IPS-15b (cell line): ENCODE data around the gene DAND5.

Experiments
- H3K27me3 ChIP-seq: one replicate; pipeline ENCODE4 v1.6.1; 2013; ENCODE audit warnings: low read length; ENCODE audit not compliant: control insufficient read depth, insufficient read depth
- H3K36me3 ChIP-seq: one replicate; pipeline ENCODE4 v1.6.1; 2013; ENCODE audit warnings: low read length; ENCODE audit not compliant: control insufficient read depth, insufficient read depth
- H3K4me1 ChIP-seq: one replicate; pipeline ENCODE4 v1.6.1; 2013; ENCODE audit warnings: mild to moderate bottlenecking, low read length; ENCODE audit not compliant: control insufficient read depth, insufficient read depth
- H3K4me3 ChIP-seq: one replicate; pipeline ENCODE4 v1.5.1; 2013; ENCODE audit warnings: low read depth, low read length
- H3K9ac ChIP-seq: one replicate; pipeline ENCODE4 v1.6.1; 2013; ENCODE audit warnings: low read depth, mild to moderate bottlenecking, low read length
- H3K9me3 ChIP-seq: one replicate; pipeline ENCODE4 v1.6.1; 2013; ENCODE audit warnings: mild to moderate bottlenecking, low read length; ENCODE audit not compliant: control insufficient read depth, insufficient read depth

DAND5 gene, protein sequence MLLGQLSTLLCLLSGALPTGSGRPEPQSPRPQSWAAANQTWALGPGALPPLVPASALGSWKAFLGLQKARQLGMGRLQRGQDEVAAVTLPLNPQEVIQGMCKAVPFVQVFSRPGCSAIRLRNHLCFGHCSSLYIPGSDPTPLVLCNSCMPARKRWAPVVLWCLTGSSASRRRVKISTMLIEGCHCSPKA

DNA sequence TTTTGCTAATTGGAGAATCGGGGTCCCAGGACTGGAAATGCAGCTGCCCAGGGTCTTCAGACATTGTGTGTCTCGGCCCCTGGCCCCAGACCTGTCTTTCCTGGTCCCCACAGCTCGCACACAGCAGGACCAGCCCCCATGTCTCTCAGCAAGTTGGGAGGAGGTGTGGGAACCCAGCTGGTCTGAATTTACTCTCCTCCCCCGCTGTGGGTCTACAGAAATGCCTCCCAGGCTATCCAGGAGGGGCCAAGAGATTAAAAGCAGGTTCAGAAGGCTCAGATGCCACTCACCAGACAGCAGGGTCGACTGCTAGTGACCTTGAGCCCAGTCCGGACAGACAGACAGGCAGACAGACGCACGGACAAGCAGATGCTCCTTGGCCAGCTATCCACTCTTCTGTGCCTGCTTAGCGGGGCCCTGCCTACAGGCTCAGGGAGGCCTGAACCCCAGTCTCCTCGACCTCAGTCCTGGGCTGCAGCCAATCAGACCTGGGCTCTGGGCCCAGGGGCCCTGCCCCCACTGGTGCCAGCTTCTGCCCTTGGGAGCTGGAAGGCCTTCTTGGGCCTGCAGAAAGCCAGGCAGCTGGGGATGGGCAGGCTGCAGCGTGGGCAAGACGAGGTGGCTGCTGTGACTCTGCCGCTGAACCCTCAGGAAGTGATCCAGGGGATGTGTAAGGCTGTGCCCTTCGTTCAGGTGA, at the start of gene DAND5:
Gene DAND5 (plus strand): TSS at position 285 of the 697 bp plus-strand sequence. CDS start 85 bp downstream, at position 370.
- no peaks in the 10 kb centered on the region for H3K4me1 ChIP-seq
- H3K9ac ChIP-seq = no peak within 1 kb of the TSS
- H3K9me3 ChIP-seq = no peaks in the 10 kb centered on the region
- no peaks in the 10 kb centered on the region for H3K36me3 ChIP-seq
- no peak within 1 kb of the TSS for H3K4me3 ChIP-seq
- no peaks in the 10 kb centered on the region for H3K27me3 ChIP-seq

DNA sequence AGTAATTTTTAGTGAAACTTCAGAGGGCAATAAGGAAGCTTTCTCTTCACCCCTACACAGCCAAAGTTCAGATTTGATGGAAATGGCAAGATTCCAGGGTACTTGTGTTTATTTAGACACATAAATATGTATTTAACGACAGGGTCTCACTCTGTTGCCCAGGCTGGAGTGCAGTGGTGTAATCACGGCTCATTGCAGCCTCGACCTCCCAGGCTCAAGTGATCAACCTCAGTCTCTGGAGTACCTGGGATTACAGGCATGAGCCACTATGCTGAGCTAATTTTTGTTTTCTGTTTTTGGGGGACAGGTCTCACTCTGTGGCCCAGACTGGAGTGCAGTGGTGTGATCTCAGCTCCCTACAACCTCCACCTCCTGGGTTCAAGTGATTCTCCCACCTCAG, 48.3 kb upstream of the DAND5 start:
- Histone ChIP-seq H3K9ac (no peak overlapping the region), H3K4me1 (no peaks in the 10 kb centered on the region), H3K27me3 (peaks cover 10% of the 10 kb centered on the region), H3K36me3 (peaks cover 24% of the 10 kb centered on the region), H3K9me3 (no peaks in the 10 kb centered on the region), H3K4me3 (no peak overlapping the region)

DNA sequence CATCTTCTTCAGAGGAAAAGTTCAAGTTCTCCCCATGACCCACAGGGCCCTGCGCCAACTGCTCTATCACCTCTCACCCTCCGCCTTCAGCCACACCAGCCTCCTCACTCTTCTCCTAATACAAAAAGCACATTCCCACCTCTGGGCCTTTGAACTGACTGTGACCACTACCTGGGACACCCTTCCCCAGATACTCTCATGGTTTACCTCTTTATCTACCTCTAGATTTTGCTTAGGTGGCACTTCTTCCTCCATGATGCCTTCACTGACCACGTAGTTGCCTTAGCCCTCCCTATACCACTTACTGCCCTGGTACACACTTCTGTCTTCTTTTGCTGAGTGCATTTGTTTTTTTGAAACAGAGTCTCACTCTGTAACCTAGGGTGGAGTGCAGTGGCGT, 46.4 kb upstream of the DAND5 start:
- no peak overlapping the region for H3K9ac ChIP-seq
- no peaks in the 10 kb centered on the region for H3K4me1 ChIP-seq
- peaks cover 10% of the 10 kb centered on the region for H3K27me3 ChIP-seq
- no peak overlapping the region for H3K4me3 ChIP-seq
- no peaks in the 10 kb centered on the region for H3K9me3 ChIP-seq
- H3K36me3 ChIP-seq = peaks cover 37% of the 10 kb centered on the region

DNA sequence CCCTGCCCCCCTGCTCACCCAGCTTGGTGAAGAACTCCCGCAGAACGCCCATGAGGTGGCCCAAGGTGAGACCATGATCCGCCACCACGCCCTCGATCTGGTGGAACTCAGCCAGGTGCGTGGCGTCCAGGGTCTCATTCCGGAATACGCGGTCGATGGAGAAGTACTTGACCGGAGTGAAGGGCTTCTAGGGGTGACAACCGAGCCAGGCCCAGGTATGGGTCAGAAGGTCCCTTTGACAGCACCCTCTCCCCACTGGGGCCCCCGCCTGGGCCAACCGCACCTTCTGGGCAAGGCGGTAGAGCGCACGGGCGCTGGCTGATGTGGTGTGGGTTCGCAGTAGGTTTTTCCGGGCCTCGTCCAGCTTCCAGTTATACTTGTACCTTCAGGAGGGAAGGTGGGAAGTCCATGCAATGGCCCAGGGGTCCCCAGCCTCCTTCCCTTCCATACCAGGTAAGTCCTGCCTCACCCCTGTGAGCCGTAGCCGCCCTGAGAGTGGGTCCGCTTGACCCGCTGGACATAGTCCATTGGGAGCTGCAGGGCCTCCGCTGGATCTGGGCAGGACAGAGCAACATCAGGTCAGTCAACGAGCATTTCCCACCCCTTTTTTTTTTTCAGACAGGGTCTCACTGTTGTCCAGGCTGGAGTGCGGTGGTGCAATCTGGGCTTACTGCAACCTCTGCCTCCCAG, 44.6 kb upstream of the DAND5 start:
- Histone ChIP-seq H3K4me1 (no peaks in the 10 kb centered on the region), H3K27me3 (no peaks in the 10 kb centered on the region), H3K9ac (no peak overlapping the region), H3K36me3 (peaks cover 55% of the 10 kb centered on the region), H3K9me3 (no peaks in the 10 kb centered on the region), H3K4me3 (no peak overlapping the region)

DNA sequence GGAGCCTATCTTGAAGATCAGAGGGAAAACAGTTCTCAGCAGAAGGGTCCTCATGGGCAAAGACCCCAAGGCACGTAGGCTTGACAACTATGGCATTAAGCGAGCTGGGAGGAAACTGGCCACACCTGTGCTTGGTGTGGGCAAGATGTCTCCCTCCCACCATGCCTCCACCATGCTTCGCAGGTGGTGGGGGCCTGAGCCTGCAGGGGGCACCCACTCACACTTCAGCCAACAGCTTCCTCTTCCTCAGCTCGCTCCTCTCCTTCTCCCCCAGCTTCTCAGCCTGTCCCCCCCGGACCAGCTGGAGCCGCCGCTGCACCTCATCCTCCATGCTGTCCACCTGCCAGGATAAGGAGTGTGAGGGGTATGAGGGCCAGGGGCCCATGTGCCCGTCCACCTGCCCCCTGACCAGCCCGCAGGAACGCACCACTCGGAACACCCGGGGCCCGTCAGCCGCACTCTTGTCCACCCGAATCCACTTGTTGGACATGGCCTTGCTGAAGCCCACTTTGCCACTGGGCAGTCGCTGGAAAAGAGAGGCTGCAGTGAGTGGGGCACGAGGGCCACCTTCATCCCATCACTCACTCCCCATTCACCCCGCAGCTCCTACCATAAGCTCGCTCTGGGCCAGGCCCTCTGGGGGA, 39.3 kb upstream of the DAND5 start:
- Histone ChIP-seq H3K36me3 (peaks cover 47% of the 10 kb centered on the region), H3K4me3 (no peak overlapping the region), H3K9me3 (no peaks in the 10 kb centered on the region), H3K4me1 (peaks cover 2% of the 10 kb centered on the region), H3K27me3 (no peaks in the 10 kb centered on the region), H3K9ac (no peak overlapping the region)

DNA sequence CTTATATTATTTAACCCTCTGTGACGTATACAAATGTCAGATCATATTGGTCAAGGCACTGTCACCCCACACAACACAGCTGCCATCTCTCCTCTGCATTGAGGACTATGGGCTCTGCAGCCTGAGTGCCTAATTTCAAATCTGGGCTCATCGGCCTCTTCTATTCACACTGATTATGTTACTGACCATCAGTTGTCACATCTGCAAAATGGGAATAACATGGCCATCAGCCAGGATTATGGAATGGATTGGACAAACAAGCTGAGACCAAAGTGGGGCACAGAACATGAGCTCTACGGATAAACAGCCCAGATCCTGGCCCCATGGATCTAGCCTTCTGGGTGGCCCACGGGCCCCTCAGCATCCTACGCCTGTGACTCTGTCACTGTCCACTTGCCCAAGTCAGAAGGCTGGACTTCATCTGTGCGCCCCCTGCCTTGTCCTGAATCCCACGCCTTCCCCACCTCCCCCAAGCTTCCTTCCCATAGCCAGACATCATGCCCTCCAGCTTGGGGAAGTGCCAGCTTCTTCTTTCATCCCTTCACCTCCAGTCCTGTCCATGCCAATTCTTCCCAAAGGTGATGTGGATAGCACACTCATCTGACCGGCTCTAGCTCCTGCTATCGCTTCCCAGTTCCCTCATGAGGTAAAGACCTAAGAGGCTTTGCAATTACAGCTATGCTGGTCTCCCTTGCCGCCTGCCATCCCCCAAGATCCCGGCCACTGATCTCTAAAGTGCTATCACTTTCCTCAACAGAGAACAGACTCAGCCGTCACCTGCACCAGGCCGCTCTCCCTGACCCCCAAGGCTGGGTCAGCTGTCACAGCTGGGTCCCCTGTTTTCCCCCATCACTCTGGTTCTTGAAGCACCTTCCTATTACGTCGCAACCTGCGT, 36.7 kb upstream of the DAND5 start:
- H3K27me3 ChIP-seq = no peaks in the 10 kb centered on the region
- H3K4me3 ChIP-seq = peak overlapping the region; percentile 99
- peaks cover 35% of the 10 kb centered on the region for H3K36me3 ChIP-seq
- H3K9me3 ChIP-seq = no peaks in the 10 kb centered on the region
- H3K4me1 ChIP-seq = peaks cover 2% of the 10 kb centered on the region
- peak overlapping the region; percentile 96 for H3K9ac ChIP-seq

DNA sequence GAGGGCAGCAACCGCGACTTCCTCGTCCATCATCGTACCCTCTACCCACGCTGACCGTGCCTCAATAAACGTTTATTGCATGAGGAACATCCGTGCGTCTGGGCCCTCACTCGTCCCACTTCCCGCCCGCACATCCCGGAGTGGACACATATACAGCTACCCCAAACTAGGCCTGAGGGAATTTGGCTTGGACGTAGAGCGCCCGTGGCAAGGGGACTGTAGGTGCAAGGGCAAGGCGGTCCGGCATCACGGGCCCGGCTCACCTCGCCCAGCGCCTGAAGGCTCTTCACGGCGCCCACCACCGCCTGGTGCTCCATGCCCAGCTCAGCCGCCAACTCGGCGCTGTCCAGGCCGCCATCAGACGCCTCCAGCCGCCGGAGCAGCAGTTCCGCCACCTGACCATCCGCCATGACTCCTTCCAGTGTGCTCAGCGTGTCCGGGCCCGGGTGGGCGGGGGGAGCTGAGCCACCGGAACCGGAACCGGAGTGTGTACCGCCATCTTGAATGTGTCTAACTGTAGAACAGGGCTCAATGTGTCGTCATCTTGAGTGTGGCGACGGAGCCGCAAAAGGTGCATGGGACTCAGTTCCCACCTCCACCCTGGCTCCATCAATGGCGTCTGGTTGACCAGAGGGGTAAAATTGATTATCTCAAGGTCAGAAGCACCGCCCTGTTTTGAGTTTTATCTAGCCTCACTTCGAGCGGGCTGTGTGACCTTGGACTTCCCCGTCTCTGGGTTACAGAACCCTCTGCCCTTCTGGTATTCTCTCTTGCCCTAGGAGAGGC, 35.9 kb upstream of the DAND5 start, which contains the start of gene FARSA:
Gene FARSA (minus strand): TSS at position 425 of the 786 bp plus-strand sequence. CDS start 15 bp downstream, at position 410.
- peak within 1 kb of the TSS; percentile 99 for H3K4me3 ChIP-seq
- H3K36me3 ChIP-seq = peaks cover 27% of the 10 kb centered on the region
- H3K9ac ChIP-seq = peak within 1 kb of the TSS; percentile 96
- no peaks in the 10 kb centered on the region for H3K27me3 ChIP-seq
- H3K9me3 ChIP-seq = no peaks in the 10 kb centered on the region
- peaks cover 2% of the 10 kb centered on the region for H3K4me1 ChIP-seq

DNA sequence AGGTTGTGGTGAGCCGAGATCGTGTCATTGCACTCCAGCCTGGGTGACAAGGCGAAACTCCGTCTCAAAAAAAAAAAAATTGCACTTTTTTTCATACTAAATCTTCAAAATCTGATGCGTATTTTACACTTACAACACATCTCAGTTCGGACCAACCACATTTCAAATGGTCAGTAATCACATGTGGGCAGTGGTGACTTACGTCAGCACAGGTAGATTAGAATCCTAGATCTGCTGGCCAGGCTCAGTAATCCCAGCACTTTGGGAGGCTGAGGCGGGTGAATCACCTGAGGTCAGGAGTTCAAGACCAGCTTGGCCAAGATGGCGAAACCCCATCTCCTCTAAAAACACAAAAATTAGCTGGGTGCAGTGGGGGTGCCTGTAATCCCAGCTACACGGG, 34.3 kb upstream of the DAND5 start:
- Histone ChIP-seq H3K9ac (no peak overlapping the region), H3K27me3 (no peaks in the 10 kb centered on the region), H3K4me1 (peaks cover 7% of the 10 kb centered on the region), H3K4me3 (no peak overlapping the region), H3K9me3 (no peaks in the 10 kb centered on the region), H3K36me3 (peaks cover 23% of the 10 kb centered on the region)

DNA sequence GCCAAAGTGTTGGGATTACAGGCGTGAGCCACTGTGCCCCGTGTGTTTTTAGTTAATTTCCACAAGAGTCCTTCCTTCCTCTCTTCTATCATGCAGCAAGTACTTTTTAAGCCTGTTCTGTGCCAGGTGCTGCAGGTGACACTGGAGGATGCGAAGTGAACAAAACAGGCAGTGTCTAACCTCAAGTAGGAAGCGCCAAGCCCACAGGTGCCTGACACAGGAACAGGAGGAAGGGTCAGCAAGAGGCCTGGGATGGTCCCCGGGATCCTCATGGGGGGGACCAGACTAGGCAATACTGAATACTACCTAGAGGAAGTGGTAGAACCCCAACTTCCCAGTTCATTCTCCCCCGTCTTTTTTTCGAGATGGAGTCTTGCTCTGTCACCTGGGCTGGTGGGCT, 32.8 kb upstream of the DAND5 start:
- H3K36me3 ChIP-seq = peaks cover 31% of the 10 kb centered on the region
- H3K9ac ChIP-seq = no peak overlapping the region
- peaks cover 7% of the 10 kb centered on the region for H3K4me1 ChIP-seq
- no peaks in the 10 kb centered on the region for H3K27me3 ChIP-seq
- H3K9me3 ChIP-seq = no peaks in the 10 kb centered on the region
- no peak overlapping the region for H3K4me3 ChIP-seq

DNA sequence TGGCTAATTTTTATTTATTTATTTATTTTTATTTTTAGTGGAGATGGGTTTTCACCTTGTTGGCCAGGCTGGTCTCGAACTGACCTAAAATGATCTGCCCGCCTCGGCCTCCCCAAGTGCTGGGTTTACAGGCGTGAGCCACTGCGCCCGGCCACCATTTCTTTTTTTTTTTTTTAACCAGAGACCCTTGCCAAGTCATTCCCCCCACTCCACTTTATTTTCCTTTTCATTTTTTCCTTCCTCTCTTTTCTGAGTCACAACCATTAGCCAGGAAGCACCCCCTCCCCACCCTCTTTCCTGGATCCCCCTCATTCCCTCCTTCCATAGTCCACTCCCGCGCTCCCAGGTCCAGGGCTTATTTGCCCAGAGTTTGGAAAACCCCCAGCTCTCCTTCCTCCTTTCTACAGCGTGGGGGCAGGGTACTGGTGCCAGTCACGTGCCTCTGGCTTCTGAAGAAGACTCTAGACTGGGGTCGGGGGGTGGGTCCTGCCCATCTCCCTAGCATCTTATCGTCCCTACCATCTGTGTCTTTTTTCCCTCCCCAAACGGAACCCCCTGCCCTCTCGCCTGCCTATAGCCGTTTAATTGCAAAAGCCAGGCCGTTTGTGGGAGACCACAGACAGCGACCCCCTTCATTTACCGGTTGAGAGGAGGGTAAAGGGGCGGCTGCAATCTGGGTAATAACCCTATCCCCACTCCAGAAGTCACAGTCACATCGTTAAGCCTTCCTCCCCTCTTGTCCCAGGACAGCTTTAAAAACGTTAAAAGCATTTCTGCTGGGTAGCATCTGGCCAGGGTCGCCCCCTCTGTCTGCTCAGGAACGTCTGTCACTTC, 32.1 kb upstream of the DAND5 start:
- Histone ChIP-seq H3K4me3 (peak overlapping the region; percentile 88), H3K9me3 (no peaks in the 10 kb centered on the region), H3K9ac (peak overlapping the region; percentile 51), H3K36me3 (peaks cover 37% of the 10 kb centered on the region), H3K27me3 (no peaks in the 10 kb centered on the region), H3K4me1 (peaks cover 7% of the 10 kb centered on the region)
